Measurements from ENCODE around the gene ATP6V0E1.

ATP6V0E1 gene

GRCh38 chr5:172953776-172954675, 29.5 kb upstream of the ATP6V0E1 start:
- ChIA-PET CTCF (interaction anchor here (0.6 to 2.2 kb wide), 3 partner anchors 22 to 248 kb away, joined by 3 to 8 read pairs (median 3); no protein-coding TSS in a partner anchor), POLR2A (ENCODE audit: low non-redundant PET) (no interaction called here)
- peak; percentile 60 for DNase-seq (ENCODE audit: low spot score)
- no peak for TF ChIP-seq CTCF (conservative IDR thresholded peaks at IDR 0.05; ENCODE audit: low read depth)
- peak overlapping the region; percentile 27; the same call in 1 of the 2 replicates for H3K27ac ChIP-seq

- POLR2A ChIA-PET (ENCODE audit: low non-redundant PET) = no interaction called here
- CTCF ChIA-PET = no interaction called here
- TF ChIP-seq CTCF (conservative IDR thresholded peaks at IDR 0.05; ENCODE audit: low read depth) = no peak
- H3K27ac ChIP-seq = peak overlapping the region; percentile 44
- no peak for DNase-seq (ENCODE audit: low spot score)
These were observed 28.8 kb upstream of the ATP6V0E1 start for GRCh38 chr5:172954751-172955159.

DNA sequence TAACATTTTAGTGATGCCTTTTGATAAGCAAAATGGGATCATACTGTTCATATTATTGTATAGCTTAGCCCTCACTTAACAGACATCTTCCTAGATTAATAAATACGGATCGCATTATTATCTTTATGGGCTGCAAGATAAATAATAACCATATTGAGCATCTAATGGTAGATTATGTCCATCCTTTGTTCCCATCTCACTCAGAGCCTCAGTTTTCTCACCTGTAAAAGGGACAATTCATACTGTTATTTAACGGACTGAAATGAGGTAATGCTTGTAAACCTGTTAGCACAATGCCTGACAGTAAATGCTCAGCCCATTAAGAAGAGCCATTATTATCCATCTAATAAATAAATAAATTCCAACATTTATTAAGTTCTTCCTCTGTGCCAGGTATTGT, 27.3 kb upstream of the ATP6V0E1 start:
- DNase-seq (ENCODE audit: low spot score) = no peak
- TF ChIP-seq CTCF (conservative IDR thresholded peaks at IDR 0.05; ENCODE audit: low read depth) = no peak
- ChIA-PET POLR2A (ENCODE audit: low non-redundant PET) (no interaction called here), CTCF (interaction anchor here (0.5 kb wide), 1 partner anchor 249 kb away, joined by 3 read pairs; no protein-coding TSS in a partner anchor)
- no peak overlapping the region for H3K27ac ChIP-seq

DNA sequence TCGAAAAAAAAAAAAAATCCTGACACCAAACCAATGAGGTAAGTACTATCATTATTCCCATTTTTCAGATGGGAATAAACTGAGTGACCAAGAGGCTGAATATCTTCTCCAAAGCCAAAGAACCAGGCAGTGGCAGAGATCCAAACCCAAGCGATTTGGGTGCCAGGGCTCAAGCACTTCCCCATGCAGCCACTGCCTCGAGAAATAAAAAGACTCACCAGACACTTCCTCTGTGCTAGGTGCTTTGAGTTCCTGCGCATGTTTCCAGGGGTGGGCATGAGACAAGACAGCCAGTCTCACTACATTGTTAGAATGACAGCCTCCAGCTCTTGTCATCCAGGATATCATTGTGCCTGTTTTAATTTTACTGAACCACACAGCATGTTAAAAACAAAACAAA, 26.6 kb upstream of the ATP6V0E1 start:
- no peak for TF ChIP-seq CTCF (conservative IDR thresholded peaks at IDR 0.05; ENCODE audit: low read depth)
- no peak overlapping the region for H3K27ac ChIP-seq
- CTCF ChIA-PET = no interaction called here
- POLR2A ChIA-PET (ENCODE audit: low non-redundant PET) = no interaction called here
- DNase-seq (ENCODE audit: low spot score) = no peak

DNA sequence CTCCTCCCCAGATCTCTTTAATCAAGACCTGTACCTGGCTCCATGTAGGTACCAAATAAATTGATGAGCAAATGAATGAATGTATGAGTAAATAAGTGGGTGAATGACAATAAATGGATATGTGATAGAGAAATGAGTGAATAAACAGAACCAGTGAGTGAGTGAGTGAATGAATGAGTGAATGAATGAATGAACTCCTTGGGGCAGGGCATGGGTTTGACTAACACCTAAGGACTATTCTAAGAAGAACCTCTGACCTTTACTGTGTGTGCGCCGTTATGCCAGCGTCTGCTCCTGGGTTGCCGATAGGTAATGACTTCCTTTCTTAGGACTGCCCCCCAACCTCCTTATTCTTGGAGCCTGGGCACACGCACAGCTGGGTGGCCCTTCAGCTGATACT, 26.1 kb upstream of the ATP6V0E1 start:
- ChIA-PET POLR2A (ENCODE audit: low non-redundant PET) (no interaction called here), CTCF (no interaction called here)
- peak overlapping the region; percentile 86 for H3K27ac ChIP-seq

More for the DNA sequence above, 26.1 kb upstream of the ATP6V0E1 start:
- DNase-seq (ENCODE audit: low spot score) = no peak
- TF ChIP-seq CTCF (conservative IDR thresholded peaks at IDR 0.05; ENCODE audit: low read depth) = no peak

Data from RWPE1 (cell line).